GM23338 (cell line): ENCODE results near the gene CCDC186. TPM values are rescaled to one million over a fixed set of nuclear protein-coding genes. Genes with fewer than 3 reads are reported as not detected.
A peak's percentile ranks its signal among the peaks of the same experiment; 100 is the strongest.

Experiments
- ATAC-seq: fragments of 200-7000 bp; cut with Tn5 transposase; 3 replicates; pipeline ENCODE4 v1.9.1; 2020
- DNase-seq: peaks from one replicate; pipeline ENCODE4 v3.0.0-alpha.2; 2015; ENCODE audit warnings: low spot score
- H2AFZ ChIP-seq: fragments of 200-600 bp; sonication (generic); 2 replicates; pipeline ENCODE4 v1.8.0; 2016; ENCODE audit warnings: antibody characterized with exemption, mild to moderate bottlenecking, moderate library complexity
- H3F3A ChIP-seq: fragments of 200-600 bp; sonication (generic); replicated peaks from 2 replicates; pipeline ENCODE4 v1.8.0; 2017; ENCODE audit warnings: antibody characterized with exemption, mixed run types, low read depth
- H3K27ac ChIP-seq: fragments of 200-600 bp; sonication (generic); 2 replicates; pipeline ENCODE4 v1.6.1; 2016; ENCODE audit warnings: low read depth
- H3K27me3 ChIP-seq: fragments of 200-600 bp; sonication (generic); 2 replicates; pipeline ENCODE4 v1.8.0; 2016; ENCODE audit warnings: mild to moderate bottlenecking, mixed run types, moderate library complexity; ENCODE audit not compliant: insufficient read depth
- H3K36me3 ChIP-seq: fragments of 200-600 bp; sonication (generic); 2 replicates; pipeline ENCODE4 v1.8.0; 2016; ENCODE audit warnings: mild to moderate bottlenecking; ENCODE audit not compliant: insufficient read depth
- H3K4me1 ChIP-seq: fragments of 200-600 bp; sonication (generic); 2 replicates; pipeline ENCODE4 v1.8.0; 2016; ENCODE audit warnings: mild to moderate bottlenecking, moderate library complexity; ENCODE audit not compliant: insufficient read depth
- H3K4me2 ChIP-seq: fragments of 200-600 bp; sonication (generic); 2 replicates; pipeline ENCODE4 v1.7.1; 2017; ENCODE audit warnings: mixed run types
- H3K4me3 ChIP-seq: fragments of 200-600 bp; sonication (generic); 2 replicates; pipeline ENCODE4 v1.6.1; 2016; ENCODE audit warnings: mixed run types
- H3K79me2 ChIP-seq: fragments of 200-600 bp; sonication (generic); replicated peaks from 2 replicates; pipeline ENCODE4 v1.8.0; 2017; ENCODE audit warnings: mild to moderate bottlenecking; ENCODE audit not compliant: insufficient read depth
- H3K9me2 ChIP-seq: fragments of 200-600 bp; sonication (generic); 2 replicates; pipeline ENCODE4 v1.8.0; 2017; ENCODE audit not compliant: insufficient read depth
- H4K20me1 ChIP-seq: fragments of 200-600 bp; sonication (generic); replicated peaks from 2 replicates; pipeline ENCODE4 v1.8.0; 2017; ENCODE audit warnings: mild to moderate bottlenecking; ENCODE audit not compliant: insufficient read depth
- H3K27ac Mint-ChIP-seq: 2 replicates; pipeline ENCODE4 v1.8.0; 2020; ENCODE audit warnings: inconsistent platforms, mild to moderate bottlenecking, moderate library complexity, mixed read lengths
- H3K27me3 Mint-ChIP-seq: 3 replicates; pipeline ENCODE4 v1.8.0; 2022; ENCODE audit warnings: low read depth, mild to moderate bottlenecking, moderate library complexity, mixed read lengths, inconsistent platforms; ENCODE audit not compliant: insufficient read depth, poor library complexity
- H3K36me3 Mint-ChIP-seq: 3 replicates; pipeline ENCODE4 v1.8.0; 2021; ENCODE audit warnings: low read depth, mild to moderate bottlenecking, inconsistent platforms, moderate library complexity, mixed read lengths
- H3K4me1 Mint-ChIP-seq: 3 replicates; pipeline ENCODE4 v1.8.0; 2020; ENCODE audit warnings: mild to moderate bottlenecking, inconsistent platforms, mixed read lengths
- H3K4me3 Mint-ChIP-seq: 3 replicates; pipeline ENCODE4 v1.8.0; 2021; ENCODE audit warnings: moderate library complexity, mild to moderate bottlenecking, inconsistent platforms, mixed read lengths
- H3K9me3 Mint-ChIP-seq: 3 replicates; pipeline ENCODE4 v1.8.0; 2020; ENCODE audit warnings: moderate library complexity, mild to moderate bottlenecking, inconsistent platforms, mixed read lengths
- ETS1 ChIP-seq: IDR thresholded peaks from 2 replicates; pipeline ENCODE4 v1.6.1; 2016; ENCODE audit warnings: antibody characterized with exemption
- EZH2 ChIP-seq: fragments of 200-600 bp; sonication (generic); IDR thresholded peaks from one replicate; pipeline ENCODE4 v1.8.0; 2017; ENCODE audit warnings: antibody characterized with exemption, mild to moderate bottlenecking, low read depth; ENCODE audit not compliant: unreplicated experiment
- EZH2phosphoT487 ChIP-seq: fragments of 200-600 bp; sonication (generic); IDR thresholded peaks from one replicate; pipeline ENCODE4 v1.8.1; 2018; ENCODE audit warnings: antibody characterized with exemption; ENCODE audit not compliant: unreplicated experiment
- NANOG ChIP-seq: IDR thresholded peaks from 2 replicates; pipeline ENCODE4 v1.6.1; 2016; ENCODE audit warnings: antibody characterized with exemption, borderline replicate concordance
- POLR2AphosphoS5 ChIP-seq: IDR thresholded peaks from 2 replicates; pipeline ENCODE4 v1.6.1; 2016; ENCODE audit warnings: antibody characterized with exemption, low read depth
- REST ChIP-seq: IDR thresholded peaks from one replicate; pipeline ENCODE4 v1.6.1; 2018; ENCODE audit warnings: antibody characterized with exemption; ENCODE audit not compliant: unreplicated experiment
- STAT1 ChIP-seq: IDR thresholded peaks from one replicate; pipeline ENCODE4 v1.6.1; 2016; ENCODE audit warnings: antibody characterized with exemption; ENCODE audit not compliant: unreplicated experiment
- ZNF462 ChIP-seq: fragments of 250-450 bp; sonication (Bioruptor Pico); IDR thresholded peaks from 2 replicates; pipeline ENCODE4 v1.5.0; 2020; ENCODE audit warnings: mild to moderate bottlenecking, moderate library complexity
- polyA plus RNA-seq: library from polyadenylated mRNA; unstranded; fragments of >200 nt; fragmentation: Nextera tagmentation; extraction: Ambion mirVana; gene quantifications from 2 replicates; pipeline ENCODE4 v1.2.1, GENCODE V29; 2016
- total RNA-seq: library from RNA; depleted of rRNA; stranded (reverse); fragments of >200 nt; shearing (Covaris generic); gene quantifications from 2 replicates; pipeline ENCODE4 v1.2.3, GENCODE V29; 2014

The CCDC186 gene
- total and polyA plus RNA-seq, 2 experiments from 2014 or later: 24.2 to 50.7 TPM

GRCh38 chr10:114173603-114173920 lies 441 bp downstream of the CCDC186 start:
- no peaks in the 10 kb centered on the region for H3F3A ChIP-seq
- TF ChIP-seq POLR2AphosphoS5 (no peak), REST (no peak), ZNF462 (no peak), EZH2phosphoT487 (no peak), EZH2 (no peak), STAT1 (no peak), NANOG (no peak), ETS1 (no peak)
- ATAC-seq (peak; percentile 55), DNase-seq (peak; percentile 56)
- peak overlapping the region; percentile 96 for H3K27ac ChIP-seq
- peak overlapping the region; percentile 91 for H3K4me2 ChIP-seq
- H4K20me1 ChIP-seq: 0 out of 2 replicates have a peak, but pooled peaks cover 3% of the 10 kb centered on the region
- H3K79me2 ChIP-seq: peaks cover 52% of the 10 kb centered on the region
- H3K4me1 ChIP-seq: peaks cover 10% of the 10 kb centered on the region
- peaks cover 11% of the 10 kb centered on the region for H3K9me3 Mint-ChIP-seq
- peak overlapping the region; percentile 84 for H3K4me3 ChIP-seq
- no peaks in the 10 kb centered on the region for H3K9me2 ChIP-seq
- H3K36me3 Mint-ChIP-seq: peaks cover 19% of the 10 kb centered on the region
- peak overlapping the region; percentile 99 for H3K4me3 Mint-ChIP-seq
- peak overlapping the region; percentile 75; the same call in 1 of the 2 replicates for H2AFZ ChIP-seq
- H3K27me3 ChIP-seq: peaks cover 12% of the 10 kb centered on the region
- H3K27ac Mint-ChIP-seq: peak overlapping the region; percentile 99
- peaks cover 22% of the 10 kb centered on the region for H3K4me1 Mint-ChIP-seq
- no peaks in the 10 kb centered on the region for H3K36me3 ChIP-seq
- peaks cover 4% of the 10 kb centered on the region for H3K27me3 Mint-ChIP-seq
